Caco-2 (cell line): ENCODE measurements around the gene ESPN. TPM values are rescaled to one million over a fixed set of nuclear protein-coding genes. Genes with fewer than 3 reads are reported as not detected.

ENCODE experiments used
- Bru-seq: library from RNA; stranded (reverse); fragments of 400-500 nt; gene quantifications from one replicate; lab custom pipeline; 2021; lab: Mats Ljungman, UMichigan
- BruChase-seq, 2 experiments: library from RNA; stranded (reverse); fragments of 400-500 nt; gene quantifications; one replicate each; lab custom pipeline; 2021; lab: Mats Ljungman, UMichigan
- BruUV-seq: library from RNA; stranded (reverse); fragments of 400-500 nt; replicated peaks from 2 replicates; lab custom pipeline; 2021; lab: Mats Ljungman, UMichigan
- CTCF ChIA-PET: fragments of 300-600 bp; sonication (Branson Sonifier 250); formaldehyde crosslinking; loops from one replicate; lab custom pipeline; 2022; ENCODE audit warnings: antibody characterized with exemption; lab: Charles Lee
- POLR2A ChIA-PET: fragments of 300-600 bp; sonication (Branson Sonifier 250); formaldehyde crosslinking; loops from one replicate; lab custom pipeline; 2022; ENCODE audit warnings: antibody characterized with exemption; lab: Charles Lee
- DNase-seq, 2 experiments: peaks; one replicate each; pipeline versions ENCODE4 v3.0.0 to v3.0.0-alpha.2; 2020 to 2022
- H3K27me3 ChIP-seq: replicated peaks from 2 replicates; pipeline ENCODE4 v1.6.0; 2011; ENCODE audit warnings: low read length; ENCODE audit not compliant: control insufficient read depth, insufficient read depth
- H3K36me3 ChIP-seq: 2 replicates; pipeline ENCODE4 v1.5.1; 2011; ENCODE audit warnings: low read length; ENCODE audit not compliant: control insufficient read depth, insufficient read depth
- H3K4me1 ChIP-seq: fragments of 250-450 bp; sonication (Bioruptor Pico); 2 replicates; pipeline ENCODE4 v1.5.1; 2020; ENCODE audit warnings: mild to moderate bottlenecking
- H3K4me3 ChIP-seq: 2 replicates; pipeline ENCODE4 v1.5.1; 2011; ENCODE audit warnings: low read depth, mild to moderate bottlenecking, control low read depth, low read length
- H3K9me3 ChIP-seq: fragments of 250-450 bp; sonication (Bioruptor Pico); 2 replicates; pipeline ENCODE4 v1.5.1; 2020; ENCODE audit warnings: mild to moderate bottlenecking, moderate library complexity
- H3K27ac Mint-ChIP-seq: one replicate; pipeline ENCODE4 v1.8.0; 2022; ENCODE audit warnings: mixed read lengths; ENCODE audit not compliant: unreplicated experiment
- H3K27me3 Mint-ChIP-seq: one replicate; pipeline ENCODE4 v1.8.0; 2022; ENCODE audit warnings: mixed read lengths; ENCODE audit not compliant: insufficient read depth, unreplicated experiment
- H3K36me3 Mint-ChIP-seq: one replicate; pipeline ENCODE4 v1.8.0; 2022; ENCODE audit warnings: mild to moderate bottlenecking, mixed read lengths; ENCODE audit not compliant: insufficient read depth, unreplicated experiment
- H3K4me1 Mint-ChIP-seq: one replicate; pipeline ENCODE4 v1.8.0; 2022; ENCODE audit warnings: low read depth, mixed read lengths; ENCODE audit not compliant: unreplicated experiment
- H3K4me3 Mint-ChIP-seq: one replicate; pipeline ENCODE4 v1.8.0; 2022; ENCODE audit warnings: mild to moderate bottlenecking, moderate library complexity, mixed read lengths; ENCODE audit not compliant: unreplicated experiment
- H3K9me3 Mint-ChIP-seq: one replicate; pipeline ENCODE4 v1.8.0; 2022; ENCODE audit warnings: mixed read lengths; ENCODE audit not compliant: unreplicated experiment
- intact Hi-C: fragments of 100-400 bp; cut with micrococcal nuclease; formaldehyde crosslinking; loops from one replicate; pipeline ENCODE4 v1.10.0; 2022; ENCODE audit not compliant: unreplicated experiment
- long read RNA-seq: library from polyadenylated mRNA; stranded (forward); transcript quantifications from one replicate; pipeline ENCODE4 v2.0.0, GENCODE V29; 2022
- total RNA-seq: library from RNA; stranded (reverse); gene quantifications from 2 replicates; pipeline ENCODE4 v1.2.3, GENCODE V29; 2022
- TF ChIP-seq, protein P1 (sequence below), 2 experiments: fragments of 200-600 bp in 1 of 2; IDR thresholded peaks; 1 replicate in 1 of 2; 2 replicates in 1 of 2; pipeline versions ENCODE4 v1.5.1 to v1.8.0; 2011 to 2022; ENCODE audit warnings: antibody characterized with exemption in 1 of 2, control low read depth in 1 of 2, inconsistent platforms in 1 of 2, low read depth in 1 of 2, low read length in 1 of 2, mild to moderate bottlenecking in 1 of 2, moderate library complexity in 1 of 2; ENCODE audit not compliant: insufficient read depth in 1 of 2, severe bottlenecking in 1 of 2, unreplicated experiment in 1 of 2

Gene ESPN, protein sequence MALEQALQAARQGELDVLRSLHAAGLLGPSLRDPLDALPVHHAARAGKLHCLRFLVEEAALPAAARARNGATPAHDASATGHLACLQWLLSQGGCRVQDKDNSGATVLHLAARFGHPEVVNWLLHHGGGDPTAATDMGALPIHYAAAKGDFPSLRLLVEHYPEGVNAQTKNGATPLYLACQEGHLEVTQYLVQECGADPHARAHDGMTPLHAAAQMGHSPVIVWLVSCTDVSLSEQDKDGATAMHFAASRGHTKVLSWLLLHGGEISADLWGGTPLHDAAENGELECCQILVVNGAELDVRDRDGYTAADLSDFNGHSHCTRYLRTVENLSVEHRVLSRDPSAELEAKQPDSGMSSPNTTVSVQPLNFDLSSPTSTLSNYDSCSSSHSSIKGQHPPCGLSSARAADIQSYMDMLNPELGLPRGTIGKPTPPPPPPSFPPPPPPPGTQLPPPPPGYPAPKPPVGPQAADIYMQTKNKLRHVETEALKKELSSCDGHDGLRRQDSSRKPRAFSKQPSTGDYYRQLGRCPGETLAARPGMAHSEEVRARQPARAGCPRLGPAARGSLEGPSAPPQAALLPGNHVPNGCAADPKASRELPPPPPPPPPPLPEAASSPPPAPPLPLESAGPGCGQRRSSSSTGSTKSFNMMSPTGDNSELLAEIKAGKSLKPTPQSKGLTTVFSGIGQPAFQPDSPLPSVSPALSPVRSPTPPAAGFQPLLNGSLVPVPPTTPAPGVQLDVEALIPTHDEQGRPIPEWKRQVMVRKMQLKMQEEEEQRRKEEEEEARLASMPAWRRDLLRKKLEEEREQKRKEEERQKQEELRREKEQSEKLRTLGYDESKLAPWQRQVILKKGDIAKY
- 14.9 and 16.3 TPM in 2 replicates for total RNA-seq
- percentile 29 among the genes with signal in this experiment for Bru-seq, nascent RNA
- BruChase-seq, experiment 1, labeled RNA remaining after a 2-hour chase: percentile 27 among the genes with signal in this experiment
- percentile 27 among the genes with signal in this experiment for BruChase-seq, experiment 2, labeled RNA remaining after a 6-hour chase
- long read RNA-seq, partial matches to known transcripts: 0 of 9 reads
- long read RNA-seq, other reads (novel, unspliced or antisense): 9 of 9 reads

DNA sequence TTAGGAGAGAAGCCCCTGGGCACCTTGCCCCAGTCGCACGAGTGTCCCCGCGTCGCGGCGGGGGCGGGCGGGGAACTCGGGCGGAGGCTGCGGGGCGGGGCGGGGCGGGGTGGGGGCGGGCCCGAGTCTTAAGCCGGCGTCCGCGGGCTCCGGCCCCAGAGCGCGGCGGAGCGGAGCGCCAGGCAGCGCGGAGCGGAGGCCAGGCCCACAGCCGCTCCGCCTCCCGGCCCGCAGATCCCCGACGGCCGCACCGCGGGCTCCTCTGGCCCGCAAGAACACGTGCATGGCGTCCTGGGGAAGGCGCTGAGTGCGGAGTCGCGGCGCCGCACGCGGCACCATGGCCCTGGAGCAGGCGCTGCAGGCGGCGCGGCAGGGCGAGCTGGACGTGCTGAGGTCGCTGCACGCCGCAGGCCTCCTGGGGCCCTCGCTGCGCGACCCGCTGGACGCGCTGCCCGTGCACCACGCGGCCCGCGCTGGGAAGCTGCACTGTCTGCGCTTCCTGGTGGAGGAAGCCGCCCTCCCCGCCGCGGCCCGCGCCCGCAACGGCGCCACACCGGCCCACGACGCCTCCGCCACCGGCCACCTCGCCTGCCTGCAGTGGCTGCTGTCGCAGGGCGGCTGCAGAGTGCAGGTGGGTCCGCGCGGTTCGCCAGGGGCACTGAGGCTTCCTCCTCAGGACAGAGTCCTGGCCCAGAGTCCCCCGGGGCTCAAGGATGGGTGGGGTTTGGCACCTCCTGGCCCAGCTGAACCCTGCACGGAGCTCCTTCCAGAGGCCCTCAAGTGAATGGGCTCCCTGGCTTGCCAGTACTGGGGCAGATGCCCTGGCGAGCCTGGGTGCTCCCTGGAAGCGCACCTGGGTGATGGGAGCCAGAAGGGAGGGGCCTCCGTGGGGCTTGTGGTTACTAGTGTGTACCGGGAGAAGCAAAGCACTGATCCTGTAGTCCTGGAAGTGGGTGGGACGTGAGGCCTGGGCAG is at the start of gene ESPN:
Gene ESPN (plus strand): TSS at position 158 of the 975 bp plus-strand sequence. CDS start 180 bp downstream, at position 338.
- H3K4me1 Mint-ChIP-seq: no peaks in the 10 kb centered on the region
- Histone ChIP-seq H3K4me3 (peak within 1 kb of the TSS; percentile 27), H3K27me3 (peaks cover 1% of the 10 kb centered on the region), H3K36me3 (no peaks in the 10 kb centered on the region), H3K4me1 (peaks cover 20% of the 10 kb centered on the region), H3K9me3 (no peaks in the 10 kb centered on the region)
- TF ChIP-seq, protein P1, sequence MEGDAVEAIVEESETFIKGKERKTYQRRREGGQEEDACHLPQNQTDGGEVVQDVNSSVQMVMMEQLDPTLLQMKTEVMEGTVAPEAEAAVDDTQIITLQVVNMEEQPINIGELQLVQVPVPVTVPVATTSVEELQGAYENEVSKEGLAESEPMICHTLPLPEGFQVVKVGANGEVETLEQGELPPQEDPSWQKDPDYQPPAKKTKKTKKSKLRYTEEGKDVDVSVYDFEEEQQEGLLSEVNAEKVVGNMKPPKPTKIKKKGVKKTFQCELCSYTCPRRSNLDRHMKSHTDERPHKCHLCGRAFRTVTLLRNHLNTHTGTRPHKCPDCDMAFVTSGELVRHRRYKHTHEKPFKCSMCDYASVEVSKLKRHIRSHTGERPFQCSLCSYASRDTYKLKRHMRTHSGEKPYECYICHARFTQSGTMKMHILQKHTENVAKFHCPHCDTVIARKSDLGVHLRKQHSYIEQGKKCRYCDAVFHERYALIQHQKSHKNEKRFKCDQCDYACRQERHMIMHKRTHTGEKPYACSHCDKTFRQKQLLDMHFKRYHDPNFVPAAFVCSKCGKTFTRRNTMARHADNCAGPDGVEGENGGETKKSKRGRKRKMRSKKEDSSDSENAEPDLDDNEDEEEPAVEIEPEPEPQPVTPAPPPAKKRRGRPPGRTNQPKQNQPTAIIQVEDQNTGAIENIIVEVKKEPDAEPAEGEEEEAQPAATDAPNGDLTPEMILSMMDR (IDR thresholded peaks at IDR 0.05; ENCODE audit: insufficient read depth in 1 of 2, low read depth in 1 of 2, low read length in 1 of 2, severe bottlenecking in 1 of 2, unreplicated experiment in 1 of 2): no peak
- peaks cover 7% of the 10 kb centered on the region for H3K27me3 Mint-ChIP-seq
- peak in 1 of 2 experiments; percentile 27 for DNase-seq
- H3K9me3 Mint-ChIP-seq: no peaks in the 10 kb centered on the region
- ChIA-PET CTCF (interaction anchor here (0.6 to 0.7 kb wide), 2 partner anchors 13 to 61 kb away, joined by 5 to 11 read pairs; no protein-coding TSS in a partner anchor), POLR2A (no interaction called here)
- no TSS peak for BruUV-seq
- intact Hi-C loops: no loop called here
- no peaks in the 10 kb centered on the region for H3K36me3 Mint-ChIP-seq
- H3K27ac Mint-ChIP-seq: no peak within 1 kb of the TSS
- peak within 1 kb of the TSS; percentile 69 for H3K4me3 Mint-ChIP-seq

DNA sequence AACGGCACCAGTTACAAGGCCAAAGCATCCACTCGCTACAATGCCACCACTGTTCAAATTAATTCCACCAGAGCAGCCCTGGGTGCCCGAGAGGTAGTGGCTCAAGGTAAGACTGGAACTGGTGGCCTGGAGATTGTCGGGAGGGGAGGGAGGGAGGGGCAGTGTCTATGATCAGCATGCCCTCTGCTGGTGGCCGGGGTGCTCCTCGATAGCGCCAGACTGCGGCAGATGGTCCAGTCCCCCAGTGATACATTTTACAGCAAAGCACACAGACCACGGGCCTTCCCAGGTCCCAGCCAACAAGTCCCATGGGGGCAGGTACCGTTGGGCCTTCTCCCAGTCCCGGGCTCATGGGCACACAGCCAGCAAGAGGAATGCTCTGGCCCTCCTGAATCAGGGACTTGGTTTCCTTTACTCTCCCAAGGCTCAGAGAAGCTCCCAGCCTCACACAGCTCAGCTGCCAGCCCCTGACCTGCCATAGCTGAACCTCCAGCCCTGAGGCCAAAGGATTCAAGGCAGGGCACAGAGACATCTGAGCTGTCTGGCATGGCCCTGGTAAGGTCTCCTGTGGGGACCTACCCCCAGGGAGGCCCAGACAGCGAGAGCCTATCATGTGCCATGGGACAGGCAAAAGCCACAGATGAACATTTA is 46.4 kb upstream of the ESPN start:
- Histone ChIP-seq H3K9me3 (no peaks in the 10 kb centered on the region), H3K27me3 (no peaks in the 10 kb centered on the region), H3K4me3 (no peak overlapping the region), H3K36me3 (no peaks in the 10 kb centered on the region), H3K4me1 (no peaks in the 10 kb centered on the region)
- no peaks in the 10 kb centered on the region for H3K9me3 Mint-ChIP-seq
- H3K4me1 Mint-ChIP-seq: no peaks in the 10 kb centered on the region
- H3K27me3 Mint-ChIP-seq: no peaks in the 10 kb centered on the region
- BruUV-seq: no TSS peak
- DNase-seq: no peak
- CTCF ChIA-PET: interaction anchor here (0.6 to 1.2 kb wide), 3 partner anchors 15 to 30 kb away, joined by 3 to 6 read pairs (median 4); partner anchors contain the start of gene ACOT7
- no peak overlapping the region for H3K27ac Mint-ChIP-seq
- intact Hi-C loops: loop anchor here (1.0 to 2.0 kb wide), 2 partner anchors 19 to 30 kb away; no protein-coding TSS in a partner anchor
- H3K4me3 Mint-ChIP-seq: no peak overlapping the region
- TF ChIP-seq, protein P1 (IDR thresholded peaks at IDR 0.05; ENCODE audit: insufficient read depth in 1 of 2, low read depth in 1 of 2, low read length in 1 of 2, severe bottlenecking in 1 of 2, unreplicated experiment in 1 of 2): no peak
- POLR2A ChIA-PET: no interaction called here
- no peaks in the 10 kb centered on the region for H3K36me3 Mint-ChIP-seq
